ENCODE measurements around the gene SATB2.

Gene SATB2

GRCh38 chr2:199366406-199366805, 91.3 kb downstream of the SATB2 start:
- Mint-ChIP-seq H3K27ac (no peak overlapping the region), H3K4me1 (ENCODE audit: low read depth) (no peaks in the 10 kb centered on the region), H3K27me3 (peaks cover 8% of the 10 kb centered on the region), H3K9me3 (no peaks in the 10 kb centered on the region), H3K4me3 (no peak overlapping the region), H3K36me3 (ENCODE audit: low read depth) (no peaks in the 10 kb centered on the region)

GRCh38 chr2:199364153-199364552, 93.6 kb downstream of the SATB2 start:
- peaks cover 8% of the 10 kb centered on the region for H3K27me3 Mint-ChIP-seq

GRCh38 chr2:199356412-199356811, 101.3 kb downstream of the SATB2 start:
- Mint-ChIP-seq H3K4me1 (ENCODE audit: low read depth) (no peaks in the 10 kb centered on the region), H3K4me3 (no peak overlapping the region), H3K9me3 (no peaks in the 10 kb centered on the region), H3K27ac (no peak overlapping the region), H3K27me3 (no peaks in the 10 kb centered on the region), H3K36me3 (ENCODE audit: low read depth) (no peaks in the 10 kb centered on the region)

More at GRCh38 chr2:199364153-199364552, 93.6 kb downstream of the SATB2 start:
- Mint-ChIP-seq H3K9me3 (no peaks in the 10 kb centered on the region), H3K4me1 (ENCODE audit: low read depth) (no peaks in the 10 kb centered on the region), H3K27ac (no peak overlapping the region), H3K36me3 (ENCODE audit: low read depth) (no peaks in the 10 kb centered on the region), H3K4me3 (no peak overlapping the region)

- Mint-ChIP-seq H3K4me1 (ENCODE audit: low read depth) (no peaks in the 10 kb centered on the region), H3K9me3 (no peaks in the 10 kb centered on the region), H3K36me3 (ENCODE audit: low read depth) (no peaks in the 10 kb centered on the region), H3K27ac (no peak overlapping the region), H3K27me3 (no peaks in the 10 kb centered on the region), H3K4me3 (no peak overlapping the region)
Measured at GRCh38 chr2:199348871-199349270, 108.9 kb downstream of the SATB2 start.

- Mint-ChIP-seq H3K36me3 (ENCODE audit: low read depth) (no peaks in the 10 kb centered on the region), H3K4me1 (ENCODE audit: low read depth) (no peaks in the 10 kb centered on the region), H3K27ac (no peak overlapping the region), H3K4me3 (no peak overlapping the region), H3K9me3 (no peaks in the 10 kb centered on the region), H3K27me3 (peaks cover 2% of the 10 kb centered on the region)
Measured at GRCh38 chr2:199344012-199344411, 113.7 kb downstream of the SATB2 start.

- no peak overlapping the region for H3K4me3 Mint-ChIP-seq
- no peak overlapping the region for H3K27ac Mint-ChIP-seq
- H3K36me3 Mint-ChIP-seq (ENCODE audit: low read depth), result no peaks in the 10 kb centered on the region
- no peaks in the 10 kb centered on the region for H3K9me3 Mint-ChIP-seq
- peaks cover 2% of the 10 kb centered on the region for H3K27me3 Mint-ChIP-seq
- no peaks in the 10 kb centered on the region for H3K4me1 Mint-ChIP-seq (ENCODE audit: low read depth)
Measured at GRCh38 chr2:199342334-199342733, 115.4 kb downstream of the SATB2 start.

- Mint-ChIP-seq H3K9me3 (no peaks in the 10 kb centered on the region), H3K4me3 (no peak overlapping the region), H3K27me3 (peaks cover 2% of the 10 kb centered on the region), H3K36me3 (ENCODE audit: low read depth) (no peaks in the 10 kb centered on the region), H3K27ac (no peak overlapping the region), H3K4me1 (ENCODE audit: low read depth) (no peaks in the 10 kb centered on the region)
Measured at GRCh38 chr2:199341123-199341522, 116.6 kb downstream of the SATB2 start.

- Mint-ChIP-seq H3K27me3 (peaks cover 2% of the 10 kb centered on the region), H3K36me3 (ENCODE audit: low read depth) (no peaks in the 10 kb centered on the region), H3K27ac (no peak overlapping the region), H3K9me3 (no peaks in the 10 kb centered on the region), H3K4me3 (no peak overlapping the region), H3K4me1 (ENCODE audit: low read depth) (no peaks in the 10 kb centered on the region)
Measured at GRCh38 chr2:199339891-199340605, 117.7 kb downstream of the SATB2 start.

- Mint-ChIP-seq H3K36me3 (ENCODE audit: low read depth) (no peaks in the 10 kb centered on the region), H3K27me3 (peaks cover 6% of the 10 kb centered on the region), H3K4me1 (ENCODE audit: low read depth) (no peaks in the 10 kb centered on the region), H3K9me3 (no peaks in the 10 kb centered on the region), H3K4me3 (no peak overlapping the region), H3K27ac (no peak overlapping the region)
Measured at GRCh38 chr2:199336546-199336945, 121.2 kb downstream of the SATB2 start.

GRCh38 chr2:199335502-199335901, 122.2 kb downstream of the SATB2 start:
- H3K4me1 Mint-ChIP-seq (ENCODE audit: low read depth), result no peaks in the 10 kb centered on the region
- no peak overlapping the region for H3K27ac Mint-ChIP-seq
- no peaks in the 10 kb centered on the region for H3K9me3 Mint-ChIP-seq
- H3K4me3 Mint-ChIP-seq, result no peak overlapping the region
- H3K36me3 Mint-ChIP-seq (ENCODE audit: low read depth), result no peaks in the 10 kb centered on the region
- H3K27me3 Mint-ChIP-seq, result peaks cover 6% of the 10 kb centered on the region

- H3K4me1 Mint-ChIP-seq (ENCODE audit: low read depth), result no peaks in the 10 kb centered on the region
- H3K36me3 Mint-ChIP-seq (ENCODE audit: low read depth), result no peaks in the 10 kb centered on the region
- H3K4me3 Mint-ChIP-seq, result no peak overlapping the region
- H3K9me3 Mint-ChIP-seq, result no peaks in the 10 kb centered on the region
- no peak overlapping the region for H3K27ac Mint-ChIP-seq
- H3K27me3 Mint-ChIP-seq, result peaks cover 3% of the 10 kb centered on the region
Measured at GRCh38 chr2:199329466-199329865, 128.3 kb downstream of the SATB2 start.

- no peaks in the 10 kb centered on the region for H3K9me3 Mint-ChIP-seq
- H3K27me3 Mint-ChIP-seq, result peaks cover 3% of the 10 kb centered on the region
- no peak overlapping the region for H3K27ac Mint-ChIP-seq
- no peak overlapping the region for H3K4me3 Mint-ChIP-seq
- no peaks in the 10 kb centered on the region for H3K36me3 Mint-ChIP-seq (ENCODE audit: low read depth)
- no peaks in the 10 kb centered on the region for H3K4me1 Mint-ChIP-seq (ENCODE audit: low read depth)
Measured at GRCh38 chr2:199329031-199329430, 128.7 kb downstream of the SATB2 start.

GRCh38 chr2:199325881-199326280, 131.9 kb downstream of the SATB2 start:
- Mint-ChIP-seq H3K27ac (no peak overlapping the region), H3K36me3 (ENCODE audit: low read depth) (no peaks in the 10 kb centered on the region), H3K4me3 (no peak overlapping the region), H3K9me3 (no peaks in the 10 kb centered on the region), H3K27me3 (no peaks in the 10 kb centered on the region), H3K4me1 (ENCODE audit: low read depth) (no peaks in the 10 kb centered on the region)

GRCh38 chr2:199322151-199322550, 135.6 kb downstream of the SATB2 start:
- no peaks in the 10 kb centered on the region for H3K4me1 Mint-ChIP-seq (ENCODE audit: low read depth)
- no peaks in the 10 kb centered on the region for H3K36me3 Mint-ChIP-seq (ENCODE audit: low read depth)
- H3K27me3 Mint-ChIP-seq, result no peaks in the 10 kb centered on the region
- H3K4me3 Mint-ChIP-seq, result no peak overlapping the region
- no peak overlapping the region for H3K27ac Mint-ChIP-seq
- no peaks in the 10 kb centered on the region for H3K9me3 Mint-ChIP-seq

GRCh38 chr2:199317646-199318045, 140.1 kb downstream of the SATB2 start:
- Mint-ChIP-seq H3K27ac (no peak overlapping the region), H3K4me1 (ENCODE audit: low read depth) (no peaks in the 10 kb centered on the region), H3K36me3 (ENCODE audit: low read depth) (no peaks in the 10 kb centered on the region), H3K9me3 (no peaks in the 10 kb centered on the region), H3K27me3 (no peaks in the 10 kb centered on the region), H3K4me3 (no peak overlapping the region)

GRCh38 chr2:199316851-199317250, 140.9 kb downstream of the SATB2 start:
- Mint-ChIP-seq H3K4me1 (ENCODE audit: low read depth) (no peaks in the 10 kb centered on the region), H3K36me3 (ENCODE audit: low read depth) (no peaks in the 10 kb centered on the region), H3K27me3 (no peaks in the 10 kb centered on the region), H3K9me3 (no peaks in the 10 kb centered on the region), H3K4me3 (no peak overlapping the region), H3K27ac (no peak overlapping the region)

Data from stimulated activated naive CD8-positive, alpha-beta T cell treated with anti-CD3 and anti-CD28 coated beads, Interleukin-15, Interleukin-2, amounts not matched to agents 100 ng/mL and 50 ng/mL, for 24 hours (primary cell).